NCI-H2196 treated with DMSO at 0.1 percent for 48 hours (cell line): Measurements from ENCODE around the gene GTF2H4.
"Not testable (repeated sequence)": the region's sequence is repeated elsewhere in the genome, so short reads cannot be mapped to it uniquely, and the experiment has no call there.

Source experiments
- DNase-seq: peaks from one replicate; lab custom pipeline; 2025; ENCODE audit not compliant: unreplicated experiment; lab: John Stamatoyannopoulos, UW

GTF2H4 gene

GRCh38 chr6:30917487-30917886 is 9.5 kb downstream of the GTF2H4 start:
- no peak for DNase-seq

GRCh38 chr6:30918670-30919069 is 10.7 kb downstream of the GTF2H4 start:
- DNase-seq, result no peak

- DNase-seq, result no peak
Observed at GRCh38 chr6:30922447-30922852, 14.4 kb downstream of the GTF2H4 start.

GRCh38 chr6:30924040-30924627 is 16.1 kb downstream of the GTF2H4 start:
- DNase-seq, result not testable (repeated sequence)

- DNase-seq, result no peak
Observed at GRCh38 chr6:30926644-30927043, 18.6 kb downstream of the GTF2H4 start.

- not testable (repeated sequence) for DNase-seq
Observed at GRCh38 chr6:30927080-30927479, 19.1 kb downstream of the GTF2H4 start.

- no peak for DNase-seq
Observed at GRCh38 chr6:30928677-30929076, 20.7 kb downstream of the GTF2H4 start.

- DNase-seq, result no peak
Observed at GRCh38 chr6:30930506-30930905, 22.5 kb downstream of the GTF2H4 start.

GRCh38 chr6:30931272-30931671 is 23.3 kb downstream of the GTF2H4 start:
- no peak for DNase-seq

GRCh38 chr6:30931969-30932645 is 24.1 kb downstream of the GTF2H4 start, which contains the start of gene SFTA2:
Gene SFTA2 (minus strand): TSS chr6:30932170. CDS start chr6:30932096, 74 bp downstream.
- no peak for DNase-seq

GRCh38 chr6:30932665-30933365 is 24.8 kb downstream of the GTF2H4 start:
- DNase-seq, result no peak

GRCh38 chr6:30935018-30935417 is 27.0 kb downstream of the GTF2H4 start:
- no peak for DNase-seq

- DNase-seq, result no peak
Observed at GRCh38 chr6:30937265-30937664, 29.3 kb downstream of the GTF2H4 start.

- DNase-seq, result no peak
Observed at GRCh38 chr6:30938730-30939129, 30.7 kb downstream of the GTF2H4 start.

GRCh38 chr6:30939473-30939872 is 31.5 kb downstream of the GTF2H4 start:
- DNase-seq, result no peak

GRCh38 chr6:30940361-30940986 is 32.5 kb downstream of the GTF2H4 start, which contains the start of gene MUCL3:
Gene MUCL3 (plus strand): TSS chr6:30940973. CDS start chr6:30941000, 27 bp downstream.
- no peak for DNase-seq

- DNase-seq, result no peak
Observed at GRCh38 chr6:30942338-30943060, 34.5 kb downstream of the GTF2H4 start.

- no peak for DNase-seq
Observed at GRCh38 chr6:30944051-30944450, 36.0 kb downstream of the GTF2H4 start.

- DNase-seq, result no peak
Observed at GRCh38 chr6:30945281-30945680, 37.3 kb downstream of the GTF2H4 start.

- DNase-seq, result no peak
Observed at GRCh38 chr6:30947231-30947630, 39.2 kb downstream of the GTF2H4 start.

- DNase-seq, result no peak
Observed at GRCh38 chr6:30948811-30949210, 40.8 kb downstream of the GTF2H4 start.
